HCT116 (cell line): ENCODE measurements around the gene SLC30A7. TPM values are rescaled to one million over a fixed set of nuclear protein-coding genes. Genes with fewer than 3 reads are reported as not detected.

ENCODE experiments used
- ATAC-seq: fragments of 200-7000 bp; cut with Tn5 transposase; 2 replicates; pipeline ENCODE4 v1.9.1; 2020; ENCODE audit warnings: mild to moderate bottlenecking, moderate library complexity
- BruUV-seq: library from RNA; stranded (reverse); fragments of 400-500 nt; replicated peaks from 2 replicates; lab custom pipeline; 2021; lab: Mats Ljungman, UMichigan
- CTCF ChIA-PET: fragments of 300-600 bp; sonication (Branson Sonifier 250); formaldehyde crosslinking; loops from one replicate; lab custom pipeline; 2021; ENCODE audit warnings: antibody characterized with exemption; lab: Charles Lee
- POLR2A ChIA-PET: fragments of 300-600, 350-600 bp; sonication (Branson Sonifier 250); formaldehyde crosslinking; loops from one replicate; lab custom pipeline; 2021; ENCODE audit warnings: antibody characterized with exemption; lab: Charles Lee
- RAD21 ChIA-PET, 2 experiments: fragments of 300-600 bp; sonication (Branson Sonifier 250); formaldehyde crosslinking; loops; one replicate each; lab custom pipeline; 2023; ENCODE audit warnings: low total read pairs in 2 of 2; ENCODE audit not compliant: uncharacterized antibody in 2 of 2, unreplicated experiment in 2 of 2, low non-redundant PET in 1 of 2; lab: Charles Lee
- DNase-seq: peaks from one replicate; pipeline ENCODE4 v3.0.0-alpha.2; 2010; ENCODE audit warnings: low read depth, low spot score
- H2AFZ ChIP-seq: fragments of 200-600 bp; shearing (Covaris generic), sonication (generic); 2 replicates; pipeline ENCODE4 v1.6.1; 2017; ENCODE audit warnings: low read depth, mixed run types, mixed read lengths, antibody characterized with exemption, low read length; ENCODE audit not compliant: poor library complexity, severe bottlenecking
- H3K27ac ChIP-seq: 2 replicates; pipeline ENCODE4 v1.5.1; 2012; ENCODE audit warnings: low read depth, low read length
- H3K27me3 ChIP-seq: fragments of 200-600 bp; sonication (generic); 2 replicates; pipeline ENCODE4 v1.6.1; 2016; ENCODE audit warnings: mixed run types, low read length, mixed read lengths; ENCODE audit not compliant: insufficient read depth
- H3K36me3 ChIP-seq, 2 experiments: fragments of 200-500 bp in 1 of 2; fragments of 200-600 bp in 1 of 2; sonication (Bioruptor generic) in 1 of 2; sonication (generic) in 1 of 2; 2 replicates each; pipeline versions ENCODE4 v1.5.1 to v1.6.1; 2014 to 2016; ENCODE audit warnings: low read length in 2 of 2, inconsistent platforms in 1 of 2, mixed read lengths in 1 of 2, mixed run types in 1 of 2; ENCODE audit not compliant: insufficient read depth in 2 of 2, control insufficient read depth in 1 of 2
- H3K4me1 ChIP-seq, 2 experiments: fragments of 200-600 bp in 1 of 2; sonication (generic) in 1 of 2; 2 replicates each; pipeline versions ENCODE4 v1.5.1 to v1.6.1; 2012 to 2017; ENCODE audit warnings: low read length in 2 of 2, inconsistent platforms in 1 of 2, mild to moderate bottlenecking in 1 of 2, mixed read lengths in 1 of 2, mixed run types in 1 of 2, moderate library complexity in 1 of 2; ENCODE audit not compliant: insufficient read depth in 2 of 2, control insufficient read depth in 1 of 2
- H3K4me2 ChIP-seq: fragments of 200-600 bp; sonication (generic); 2 replicates; pipeline ENCODE4 v1.6.1; 2017; ENCODE audit warnings: mixed run types, low read length, mixed read lengths
- H3K4me3 ChIP-seq, 2 experiments: fragments of 200-600 bp in 1 of 2; sonication (generic) in 1 of 2; replicated peaks in 1 of 2; 2 replicates each; pipeline ENCODE4 v1.5.1; 2011 to 2016; ENCODE audit warnings: low read length in 2 of 2, control low read depth in 1 of 2, low read depth in 1 of 2, mild to moderate bottlenecking in 1 of 2, mixed read lengths in 1 of 2, mixed run types in 1 of 2
- H3K79me2 ChIP-seq: fragments of 200-600 bp; sonication (generic); 2 replicates; pipeline ENCODE4 v1.6.1; 2017; ENCODE audit warnings: mild to moderate bottlenecking, mixed run types, low read length, moderate library complexity, mixed read lengths; ENCODE audit not compliant: insufficient read depth
- H3K9ac ChIP-seq: fragments of 200-600 bp; sonication (generic); 2 replicates; pipeline ENCODE4 v1.6.1; 2016; ENCODE audit warnings: low read length, mixed read lengths
- H3K9me2 ChIP-seq: fragments of 200-600 bp; sonication (generic), shearing (Covaris generic); 2 replicates; pipeline ENCODE4 v1.6.1; 2017; ENCODE audit warnings: mixed run types, mild to moderate bottlenecking, moderate library complexity; ENCODE audit not compliant: insufficient read depth
- H3K9me3 ChIP-seq, 2 experiments: fragments of 200-500 bp in 1 of 2; fragments of 200-600 bp in 1 of 2; sonication (Bioruptor generic) in 1 of 2; sonication (generic) in 1 of 2; 2 replicates each; pipeline ENCODE4 v1.6.1; 2014 to 2017; ENCODE audit warnings: low read length in 2 of 2, mixed read lengths in 2 of 2, inconsistent platforms in 1 of 2, low read depth in 1 of 2, mild to moderate bottlenecking in 1 of 2, mixed run types in 1 of 2, moderate library complexity in 1 of 2; ENCODE audit not compliant: control insufficient read depth in 1 of 2, insufficient read depth in 1 of 2
- H4K20me1 ChIP-seq: fragments of 200-600 bp; sonication (generic), shearing (Covaris generic); 2 replicates; pipeline ENCODE4 v1.6.1; 2017; ENCODE audit warnings: mixed run types, mild to moderate bottlenecking, moderate library complexity; ENCODE audit not compliant: insufficient read depth
- CEBPB ChIP-seq: IDR thresholded peaks from 2 replicates; pipeline ENCODE4 v1.6.1; 2012; ENCODE audit warnings: low read depth
- MAX ChIP-seq: IDR thresholded peaks from 2 replicates; pipeline ENCODE4 v1.6.1; 2012
- POLR2A ChIP-seq: IDR thresholded peaks from 2 replicates; pipeline ENCODE4 v1.7.0; 2011; ENCODE audit warnings: borderline replicate concordance; ENCODE audit not compliant: insufficient read depth, insufficient read length; ENCODE audit errors: extremely low read depth
- SRF ChIP-seq: IDR thresholded peaks from 2 replicates; pipeline ENCODE4 v1.6.1; 2012; ENCODE audit warnings: low read depth
- TCF7L2 ChIP-seq: IDR thresholded peaks from 2 replicates; pipeline ENCODE4 v1.7.0; 2011; ENCODE audit warnings: borderline replicate concordance, inconsistent platforms; ENCODE audit not compliant: insufficient read depth, insufficient read length; ENCODE audit errors: extremely low read depth
- ZFX ChIP-seq: fragments of 450-650 bp; IDR thresholded peaks from 2 replicates; pipeline ENCODE4 v1.6.1; 2017
- intact Hi-C: fragments of 100-400 bp; cut with micrococcal nuclease; formaldehyde crosslinking; loops from 2 replicates; pipeline ENCODE4 v1.10.0; 2022
- total RNA-seq: library from RNA; stranded (reverse); gene quantifications from one replicate; pipeline ENCODE4 v1.2.1, GENCODE V29; 2021; ENCODE audit not compliant: unreplicated experiment

SLC30A7 gene
- total RNA-seq, 1 experiment from 2014 or later = 23.3 TPM

GRCh38 chr1:101029184-101029583, 133.3 kb downstream of the SLC30A7 start:
- BruUV-seq = no TSS peak
- no peaks in the 10 kb centered on the region for H3K9me2 ChIP-seq
- no peak overlapping the region for H3K9ac ChIP-seq
- H3K4me3 ChIP-seq = no peak overlapping the region
- no peaks in the 10 kb centered on the region for H3K36me3 ChIP-seq
- no peaks in the 10 kb centered on the region for H3K9me3 ChIP-seq
- H3K79me2 ChIP-seq = peaks cover 69% of the 10 kb centered on the region
- no peak for ATAC-seq
- H3K4me1 ChIP-seq = peaks cover 4 to 12% of the 10 kb centered on the region in 2 experiments; a peak in 3 of 4 replicates
- TF ChIP-seq TCF7L2 (no peak), MAX (no peak), CEBPB (no peak)
- DNase-seq = no peak
- intact Hi-C loops = loop anchor here (10.0 kb wide), 2 partner anchors 206 to 256 kb away; partner anchors contain the start of gene S1PR1
- no peak overlapping the region for H3K4me2 ChIP-seq
- POLR2A ChIA-PET = no interaction called here
- no peaks in the 10 kb centered on the region for H4K20me1 ChIP-seq
- RAD21 ChIA-PET = no interaction called here
- no peak overlapping the region for H2AFZ ChIP-seq
- H3K27ac ChIP-seq = no peak overlapping the region
- H3K27me3 ChIP-seq = no peaks in the 10 kb centered on the region
- CTCF ChIA-PET = no interaction called here

GRCh38 chr1:101030881-101031280, 135.0 kb downstream of the SLC30A7 start:
- H3K4me1 ChIP-seq = peaks cover 0 to 7% of the 10 kb centered on the region in 2 experiments; a peak in 3 of 4 replicates
- no peak for DNase-seq
- CTCF ChIA-PET = no interaction called here
- no peak overlapping the region for H3K27ac ChIP-seq
- H3K36me3 ChIP-seq = no peaks in the 10 kb centered on the region
- H3K27me3 ChIP-seq = no peaks in the 10 kb centered on the region
- TF ChIP-seq POLR2A (no peak), CEBPB (no peak), ZFX (no peak), MAX (no peak), SRF (no peak)
- peaks cover 69% of the 10 kb centered on the region for H3K79me2 ChIP-seq
- H2AFZ ChIP-seq = no peak overlapping the region
- intact Hi-C loops = no loop called here
- RAD21 ChIA-PET = no interaction called here
- no peaks in the 10 kb centered on the region for H3K9me2 ChIP-seq
- ATAC-seq = no peak
- H3K4me3 ChIP-seq = no peak overlapping the region
- H3K9ac ChIP-seq = no peak overlapping the region
- no peaks in the 10 kb centered on the region for H4K20me1 ChIP-seq
- POLR2A ChIA-PET = no interaction called here
- H3K9me3 ChIP-seq = no peaks in the 10 kb centered on the region
- BruUV-seq = no TSS peak
- H3K4me2 ChIP-seq = no peak overlapping the region

Other genes starting within 250 kb of the SLC30A7 start
- gene VCAM1, start 176.3 kb upstream of the SLC30A7 start, total RNA-seq = 0.17 TPM
- 21.1 TPM for gene EXTL2, start 1.2 kb upstream of the SLC30A7 start, total RNA-seq
- gene DPH5, start 129.7 kb downstream of the SLC30A7 start, total RNA-seq = 55.8 TPM